Aorta (tissue), 5 donors: Measurements from ENCODE around the gene RPL34. TPM values are rescaled to one million over a fixed set of nuclear protein-coding genes. Genes with fewer than 3 reads are reported as not detected.

Source experiments
- ATAC-seq: fragments of 200-7000 bp; cut with Tn5 transposase; one replicate; pipeline ENCODE4 v1.9.1; 2022; ENCODE audit warnings: moderate library complexity; ENCODE audit not compliant: low FRiP score
- DNase-seq, 2 donors: peaks; one replicate each; pipeline ENCODE4 v3.0.0-alpha.2; 2020
- H3K27ac ChIP-seq, 2 donors: one replicate each; pipeline ENCODE4 v1.5.1; 2013; ENCODE audit warnings: low read length in 2 of 2, mild to moderate bottlenecking in 2 of 2, moderate library complexity in 2 of 2, control low read depth in 1 of 2, inconsistent platforms in 1 of 2, low read depth in 1 of 2
- H3K27me3 ChIP-seq, 2 donors: one replicate each; pipeline ENCODE4 v1.6.1; 2013; ENCODE audit warnings: control low read depth in 1 of 2, low read length in 1 of 2, mild to moderate bottlenecking in 1 of 2, moderate library complexity in 1 of 2; ENCODE audit not compliant: insufficient read depth in 2 of 2, control insufficient read depth in 1 of 2
- H3K36me3 ChIP-seq, 2 donors: one replicate each; pipeline ENCODE4 v1.6.1; 2013; ENCODE audit warnings: control low read depth in 1 of 2, low read length in 1 of 2, mild to moderate bottlenecking in 1 of 2; ENCODE audit not compliant: insufficient read depth in 2 of 2, control insufficient read depth in 1 of 2
- H3K4me1 ChIP-seq, 2 donors: one replicate each; pipeline ENCODE4 v1.6.1; 2013; ENCODE audit warnings: low read length in 2 of 2, control low read depth in 1 of 2, mild to moderate bottlenecking in 1 of 2, moderate library complexity in 1 of 2; ENCODE audit not compliant: insufficient read depth in 2 of 2, control insufficient read depth in 1 of 2
- H3K4me3 ChIP-seq, 2 donors: one replicate each; pipeline ENCODE4 v1.5.1; 2013; ENCODE audit warnings: low read length in 2 of 2, control low read depth in 1 of 2, mild to moderate bottlenecking in 1 of 2
- H3K9me3 ChIP-seq: one replicate; pipeline ENCODE4 v1.6.1; 2013; ENCODE audit warnings: mild to moderate bottlenecking, low read length; ENCODE audit not compliant: control insufficient read depth
- WGBS, 2 donors: extraction: QIAGEN DNeasy Blood & Tissue Kit; methylation state at CpG; one replicate each; pipeline ENCODE4 v1.1.7; 2013; 5-methylcytosine and 5-hydroxymethylcytosine counted together
- intact Hi-C, 2 donors: fragments of 100-400 bp; cut with DNase I; formaldehyde crosslinking; loops; one replicate each; pipeline versions ENCODE4 v1.14.2 to v1.15.0; 2022
- polyA plus RNA-seq, 2 donors: library from polyadenylated mRNA; stranded (reverse); fragments of 200-250 nt; gene quantifications; one replicate each; pipeline ENCODE4 v1.2.3, GENCODE V29; 2013
- total RNA-seq, 2 donors: library from RNA; stranded (reverse); fragmentation: NEBNext Ultra II Directional; extraction: Animal tissue kit (Norgen Biotek cat#: 25700); gene quantifications; one replicate each; pipeline ENCODE4 v1.2.1, GENCODE V29; 2021
- donor health status: healthy with polysubstance abuse.
- donor health status: Bipolar disorder and iron deficiency.
- donor health status: DM: no; HTN: no; CAD: no.
- donor health status: DM: no; HTN: no; CAD: no.
- donor health status: DM: yes; HTN: yes; CAD: no.

RPL34 gene
- total and polyA plus RNA-seq, 4 donors, result 967 to 10,627 (median 2,858) TPM

DNA sequence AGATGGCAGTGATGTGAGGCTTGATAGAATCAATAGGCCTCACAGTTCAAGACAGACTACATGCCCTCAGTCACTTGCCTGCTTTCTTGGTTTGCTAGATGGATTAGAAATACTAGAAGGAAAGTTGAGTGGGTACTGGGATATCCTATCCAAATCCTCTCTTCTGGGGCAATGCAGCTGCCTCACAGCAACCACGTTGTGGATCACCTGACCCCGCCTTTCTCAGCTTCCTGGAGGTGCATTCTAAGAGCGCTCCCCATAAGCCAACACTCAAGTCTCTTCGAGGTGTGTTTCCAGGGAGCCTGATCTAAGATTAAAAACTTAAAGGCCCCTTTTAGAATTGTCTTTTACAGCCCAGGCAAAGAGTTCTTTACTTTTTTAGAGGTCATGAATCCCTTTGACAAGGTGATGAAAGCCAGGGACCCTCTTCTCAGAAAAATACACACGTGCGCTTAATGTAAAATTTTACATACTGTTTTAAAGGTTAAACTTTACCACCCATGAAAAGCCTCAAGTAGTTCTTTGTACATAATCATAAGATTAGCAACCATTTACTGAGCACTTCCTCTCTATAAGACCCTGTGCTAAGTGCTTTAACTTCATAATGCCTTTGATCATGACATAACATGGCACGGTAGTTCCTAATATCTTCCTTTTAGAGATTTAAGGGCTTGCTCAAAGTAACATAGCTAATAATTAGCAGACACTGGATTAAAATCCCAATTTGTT lies 840 bp upstream of the RPL34 start:
- Histone ChIP-seq H3K9me3 (no peaks in the 10 kb centered on the region), H3K27ac (no peak overlapping the region), H3K27me3 (no peaks in the 10 kb centered on the region), H3K36me3 (peaks cover 0 to 6% of the 10 kb centered on the region in 2 donors), H3K4me1 (peaks cover 0 to 3% of the 10 kb centered on the region in 2 donors), H3K4me3 (peak overlapping the region; percentile 18 to 80)
- DNase-seq (no peak), ATAC-seq (peak; percentile 8)
- intact Hi-C loops, result loop anchor here in 1 of 2 donors (2.0 to 10.0 kb wide), 2 partner anchors 31 to 1195 kb away; partner anchors contain the start of genes GAR1 and OSTC
- WGBS, 2 donors, result 80 to 83% methylated on average over 7 of the region's 7 CpGs

- WGBS, 2 donors, result 11 to 12% methylated on average over 23 of the region's 23 CpGs
These were observed 843 bp downstream of the RPL34 start for GRCh38 chr4:108620933-108621905.

GRCh38 chr4:108622022-108622421 lies 1.6 kb downstream of the RPL34 start:
- Histone ChIP-seq H3K27me3 (no peaks in the 10 kb centered on the region), H3K9me3 (no peaks in the 10 kb centered on the region), H3K4me3 (no peak overlapping the region), H3K36me3 (peaks cover 6% of the 10 kb centered on the region in 2 donors), H3K27ac (no peak overlapping the region), H3K4me1 (peaks cover 0 to 3% of the 10 kb centered on the region in 2 donors)
- ATAC-seq (no peak), DNase-seq (no peak)
- intact Hi-C loops, result loop anchor here in 1 of 2 donors (10.0 kb wide), 1 partner anchor 1193 kb away; the partner anchor contains the start of gene GAR1
- 84 to 87% methylated on average over 4 of the region's 4 CpGs for WGBS, 2 donors

More at GRCh38 chr4:108620933-108621905, 843 bp downstream of the RPL34 start:
- Histone ChIP-seq H3K4me1 (peaks cover 0 to 3% of the 10 kb centered on the region in 2 donors), H3K27me3 (no peaks in the 10 kb centered on the region), H3K9me3 (no peaks in the 10 kb centered on the region), H3K27ac (peak overlapping the region; percentile 60 to 62), H3K4me3 (peak overlapping the region; percentile 95 to 96), H3K36me3 (peaks cover 6% of the 10 kb centered on the region in 2 donors)
- DNase-seq (no peak), ATAC-seq (no peak)
- intact Hi-C loops, result loop anchor here in 1 of 2 donors (2.0 to 10.0 kb wide), 2 partner anchors 30 to 1194 kb away; partner anchors contain the start of genes GAR1 and OSTC

DNA sequence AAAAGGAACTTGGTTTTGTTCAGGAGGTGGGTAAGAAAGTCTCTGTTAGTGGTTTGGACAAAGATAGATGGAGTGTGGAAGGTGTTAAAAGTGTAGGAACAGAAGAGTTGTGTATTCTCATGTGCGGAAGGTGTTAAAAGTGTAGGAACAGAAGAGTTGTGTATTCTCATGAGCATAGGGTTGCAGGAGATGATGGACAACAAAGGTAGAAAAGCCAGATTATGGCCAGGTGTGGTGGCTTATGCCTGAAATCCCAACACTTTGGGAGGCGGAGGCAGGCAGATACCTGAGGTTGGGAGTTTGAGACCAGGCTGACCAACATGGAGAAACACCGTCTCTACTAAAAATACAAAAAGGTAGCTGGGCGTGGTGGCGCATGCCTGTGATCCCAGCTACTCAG lies 2.5 kb downstream of the RPL34 start:
- ATAC-seq, result no peak
- intact Hi-C loops, result loop anchor here in 1 of 2 donors (10.0 kb wide), 1 partner anchor 1192 kb away; the partner anchor contains the start of gene GAR1
- Histone ChIP-seq H3K9me3 (no peaks in the 10 kb centered on the region), H3K36me3 (peaks cover 6% of the 10 kb centered on the region in 2 donors), H3K27ac (no peak overlapping the region), H3K4me3 (no peak overlapping the region), H3K27me3 (no peaks in the 10 kb centered on the region), H3K4me1 (peaks cover 0 to 3% of the 10 kb centered on the region in 2 donors)
- WGBS, 2 donors, result 93 to 95% methylated on average over 5 of the region's 5 CpGs
- no peak for DNase-seq

DNA sequence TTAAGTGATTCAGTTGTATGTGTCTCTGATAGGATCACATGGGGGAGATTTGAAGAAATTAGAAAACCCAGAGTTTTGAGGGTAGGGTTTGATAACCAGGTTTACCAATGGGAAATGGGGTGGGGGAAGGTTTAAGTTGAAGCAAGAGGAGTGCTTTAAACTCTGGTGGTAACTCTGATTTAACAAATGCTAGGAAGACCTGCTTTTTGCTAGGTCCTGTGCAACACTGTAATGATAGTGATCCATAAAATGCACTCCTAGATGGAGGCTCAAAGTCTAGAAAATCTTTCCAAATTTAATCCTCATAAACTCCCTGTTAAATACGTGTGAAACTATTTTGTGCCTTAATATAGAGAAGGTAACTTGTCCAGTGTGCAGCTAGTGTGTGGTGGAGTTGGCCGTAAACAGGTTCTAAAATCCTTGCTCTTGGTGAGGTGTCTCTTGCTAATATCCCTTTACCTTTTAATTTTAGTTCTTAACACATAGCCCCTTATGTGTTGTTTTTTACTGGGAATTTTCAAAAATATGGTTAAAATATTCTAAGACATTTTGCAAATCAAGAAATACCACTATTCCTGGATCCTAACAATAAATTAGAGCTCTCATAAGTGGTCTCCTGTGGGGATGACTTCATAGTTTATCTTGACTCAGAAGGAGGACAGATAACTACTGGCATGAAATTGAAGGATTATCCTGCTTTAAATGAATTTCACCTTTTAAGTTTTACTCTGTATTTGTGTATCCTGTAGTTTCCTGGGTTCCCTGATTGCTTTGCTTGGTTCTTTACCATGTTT lies 4.1 kb downstream of the RPL34 start:
- WGBS, 2 donors, result 66 to 71% methylated on average over 2 of the region's 2 CpGs
- Histone ChIP-seq H3K36me3 (peaks cover 6% of the 10 kb centered on the region in 2 donors), H3K27ac (no peak overlapping the region), H3K4me1 (peaks cover 0 to 3% of the 10 kb centered on the region in 2 donors), H3K4me3 (no peak overlapping the region), H3K9me3 (no peaks in the 10 kb centered on the region), H3K27me3 (no peaks in the 10 kb centered on the region)
- intact Hi-C loops, result loop anchor here in 1 of 2 donors (10.0 kb wide), 1 partner anchor 1190 kb away; the partner anchor contains the start of gene GAR1
- no peak for DNase-seq
- ATAC-seq, result no peak

DNA sequence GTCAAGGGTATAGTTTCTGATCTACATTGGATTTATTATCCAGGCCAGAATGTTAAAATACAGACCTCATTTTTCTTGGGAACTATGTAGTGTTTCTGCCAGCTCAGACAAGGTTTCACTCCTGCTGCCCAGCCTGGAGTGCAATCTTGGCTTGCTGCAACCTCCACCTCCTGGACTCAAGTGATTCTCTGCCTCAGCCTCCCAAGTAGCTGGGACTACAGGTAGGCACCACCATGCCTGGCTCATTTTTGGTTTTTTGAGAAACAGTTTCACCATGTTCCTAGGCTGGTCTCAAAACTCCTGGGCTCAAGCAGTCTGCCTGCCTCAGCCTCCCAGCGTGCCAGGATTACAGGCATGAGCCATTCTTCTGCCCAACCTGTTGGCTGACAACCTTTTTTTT lies 5.7 kb downstream of the RPL34 start:
- Histone ChIP-seq H3K4me3 (no peak overlapping the region), H3K27me3 (no peaks in the 10 kb centered on the region), H3K4me1 (peaks cover 0 to 3% of the 10 kb centered on the region in 2 donors), H3K36me3 (peaks cover 6 to 8% of the 10 kb centered on the region in 2 donors), H3K9me3 (no peaks in the 10 kb centered on the region), H3K27ac (no peak overlapping the region)
- DNase-seq, result no peak
- no peak for ATAC-seq
- WGBS, 2 donors, result 92 to 95% methylated on average over 1 of the region's 1 CpG
- intact Hi-C loops, result loop anchor here in 1 of 2 donors (10.0 kb wide), 1 partner anchor 1189 kb away; the partner anchor contains the start of gene GAR1

GRCh38 chr4:108628411-108628810 lies 8.0 kb downstream of the RPL34 start:
- no peak for ATAC-seq
- H3K27me3 ChIP-seq, result no peaks in the 10 kb centered on the region
- intact Hi-C loops, result loop anchor here in 1 of 2 donors (10.0 kb wide), 1 partner anchor 1186 kb away; the partner anchor contains the start of gene GAR1
- H3K9me3 ChIP-seq, result no peaks in the 10 kb centered on the region
- H3K27ac ChIP-seq, result no peak overlapping the region
- no peak overlapping the region for H3K4me3 ChIP-seq
- H3K36me3 ChIP-seq, result peaks cover 5 to 9% of the 10 kb centered on the region in 2 donors
- no peaks in the 10 kb centered on the region for H3K4me1 ChIP-seq
- DNase-seq, result no peak
